HUES6 (cell line): ENCODE data around the gene NEK5.
"Not testable (repeated sequence)": the region's sequence is repeated elsewhere in the genome, so short reads cannot be mapped to it uniquely, and the experiment has no call there.

Source experiments
- H3K27ac ChIP-seq: 2 replicates; pipeline ENCODE4 v1.7.0; 2013; ENCODE audit warnings: low read depth, mild to moderate bottlenecking, low read length, inconsistent platforms
- H3K27me3 ChIP-seq: 2 replicates; pipeline ENCODE4 v1.6.1; 2013; ENCODE audit warnings: low read length; ENCODE audit not compliant: control insufficient read depth, insufficient read depth
- H3K36me3 ChIP-seq: 2 replicates; pipeline ENCODE4 v1.6.1; 2013; ENCODE audit warnings: low read length; ENCODE audit not compliant: control insufficient read depth, insufficient read depth
- H3K4me1 ChIP-seq: 2 replicates; pipeline ENCODE4 v1.6.1; 2013; ENCODE audit warnings: low read length; ENCODE audit not compliant: control insufficient read depth, insufficient read depth
- H3K4me3 ChIP-seq: 2 replicates; pipeline ENCODE4 v1.5.1; 2013; ENCODE audit warnings: low read depth, low read length
- H3K9ac ChIP-seq: one replicate; pipeline ENCODE4 v1.6.1; 2013; ENCODE audit warnings: mild to moderate bottlenecking, low read length
- H3K9me3 ChIP-seq: 2 replicates; pipeline ENCODE4 v1.6.1; 2013; ENCODE audit warnings: low read depth, low read length; ENCODE audit not compliant: control insufficient read depth, insufficient read depth

Gene NEK5

DNA sequence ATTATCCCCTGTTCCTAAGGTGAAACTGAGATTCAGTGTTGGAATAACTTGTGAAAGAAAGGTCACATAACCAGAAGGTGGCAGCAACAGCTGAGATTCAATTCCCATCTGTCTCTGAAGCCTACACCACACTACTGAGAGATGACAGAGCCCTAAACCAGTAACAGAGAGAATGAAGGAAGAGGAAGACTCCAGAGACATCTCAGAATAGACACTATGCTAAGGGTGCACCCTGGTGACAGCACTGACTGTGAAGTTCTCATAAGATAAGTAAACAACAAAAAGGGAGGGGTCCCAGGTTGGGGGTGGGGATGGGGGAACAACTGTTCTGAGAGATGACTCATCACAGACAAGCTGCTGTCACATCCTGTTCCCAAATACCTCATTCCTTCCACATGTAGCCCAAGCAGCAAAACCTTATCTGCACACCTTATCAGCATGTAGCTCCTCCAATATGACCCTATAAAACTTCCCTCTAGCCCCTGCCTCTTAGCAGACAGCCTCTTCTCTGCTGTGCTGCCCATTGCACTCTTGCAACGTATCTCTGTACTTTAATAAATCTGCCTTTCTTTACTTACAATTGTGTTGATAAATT is 57.8 kb downstream of the NEK5 start:
- Histone ChIP-seq H3K4me1 (no peaks in the 10 kb centered on the region), H3K4me3 (no peak overlapping the region), H3K36me3 (no peaks in the 10 kb centered on the region), H3K9ac (no peak overlapping the region), H3K9me3 (peaks cover 57% of the 10 kb centered on the region), H3K27me3 (no peaks in the 10 kb centered on the region), H3K27ac (no peak overlapping the region)

DNA sequence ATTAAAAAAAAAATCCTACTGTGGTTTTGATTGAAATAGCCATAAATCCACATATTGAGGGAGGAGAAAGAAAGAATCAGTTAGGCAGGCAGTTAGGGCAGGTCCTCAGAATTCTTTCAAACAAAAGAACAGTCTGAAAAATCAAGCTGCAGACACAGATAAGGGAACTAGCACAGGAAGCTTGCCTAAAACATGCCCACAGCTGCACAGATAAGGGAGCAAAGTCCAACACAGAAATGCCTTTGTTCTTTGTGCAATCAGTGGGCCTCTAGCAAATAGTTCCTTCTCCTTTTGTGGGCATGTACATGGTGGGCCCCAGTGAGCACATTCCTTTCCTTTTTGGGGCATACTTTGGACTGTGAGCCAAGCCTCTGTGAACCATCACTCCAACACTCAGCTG is 61.6 kb downstream of the NEK5 start:
- H3K4me3 ChIP-seq, result no peak overlapping the region
- peaks cover 65% of the 10 kb centered on the region for H3K9me3 ChIP-seq
- no peak overlapping the region for H3K27ac ChIP-seq
- H3K36me3 ChIP-seq, result no peaks in the 10 kb centered on the region
- H3K9ac ChIP-seq, result no peak overlapping the region
- H3K27me3 ChIP-seq, result no peaks in the 10 kb centered on the region
- H3K4me1 ChIP-seq, result no peaks in the 10 kb centered on the region

DNA sequence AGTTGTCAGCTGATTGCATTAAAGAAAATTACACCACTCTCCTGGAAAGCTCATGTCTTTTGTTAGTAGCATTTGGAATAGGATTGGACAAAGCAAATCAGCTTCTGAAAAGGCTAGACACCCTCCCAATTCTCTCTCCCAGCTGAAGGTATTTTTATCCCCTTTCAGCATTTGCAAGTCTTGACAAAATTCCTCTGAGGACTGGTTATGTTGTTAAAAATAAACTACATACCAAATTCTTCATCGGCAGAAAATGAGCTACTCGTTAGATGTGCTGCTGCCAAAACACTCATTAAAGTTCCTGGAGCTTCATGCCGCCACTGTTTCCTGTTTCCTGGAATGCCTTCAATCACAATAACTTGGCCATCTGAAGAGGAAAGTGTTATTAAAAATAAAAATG is 67.3 kb downstream of the NEK5 start:
- Histone ChIP-seq H3K4me1 (no peaks in the 10 kb centered on the region), H3K27me3 (no peaks in the 10 kb centered on the region), H3K9ac (no peak overlapping the region), H3K4me3 (no peak overlapping the region), H3K27ac (no peak overlapping the region), H3K36me3 (no peaks in the 10 kb centered on the region), H3K9me3 (peaks cover 28% of the 10 kb centered on the region)

DNA sequence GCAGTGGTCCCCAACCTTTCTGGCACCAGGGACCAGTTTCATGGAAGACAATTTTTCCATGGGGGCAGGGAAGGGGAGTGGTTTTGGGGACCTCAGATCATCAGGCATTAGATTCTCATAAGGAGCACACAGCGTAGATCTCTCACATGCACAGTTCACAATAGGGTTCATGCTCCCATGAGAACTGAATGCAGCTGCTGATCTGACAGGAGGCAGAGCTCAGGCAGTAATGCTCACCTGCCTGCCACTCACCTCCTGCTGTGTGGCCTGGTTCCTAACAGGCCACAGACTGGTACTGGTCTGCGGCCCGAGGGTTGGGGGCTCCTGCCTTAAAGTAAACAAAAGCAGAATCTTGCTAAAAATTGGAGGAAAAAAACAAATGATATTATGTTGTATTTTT is 67.8 kb downstream of the NEK5 start:
- H3K9me3 ChIP-seq, result peaks cover 26% of the 10 kb centered on the region

DNA sequence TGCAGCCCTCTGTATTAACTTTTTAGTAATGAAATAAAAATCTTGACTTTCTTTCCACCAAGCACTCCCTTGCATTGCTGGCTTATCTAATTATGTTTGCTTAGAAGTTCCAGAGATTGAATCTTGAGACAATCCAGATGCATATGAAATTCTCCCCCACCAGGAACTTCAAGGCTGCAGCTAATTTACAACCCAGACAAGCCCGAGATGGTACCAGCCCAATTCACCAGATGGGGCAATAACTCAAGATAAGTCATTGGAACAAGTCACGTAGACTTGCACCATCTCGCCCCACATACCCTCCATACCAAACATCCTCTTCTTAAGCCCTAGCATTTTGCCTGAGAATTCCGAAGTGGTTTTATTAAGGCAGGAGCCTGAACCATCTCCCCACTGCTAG is 75.4 kb downstream of the NEK5 start:
- Histone ChIP-seq H3K9ac (no peak overlapping the region), H3K4me1 (peaks cover 8% of the 10 kb centered on the region), H3K36me3 (no peaks in the 10 kb centered on the region), H3K27ac (no peak overlapping the region), H3K4me3 (no peak overlapping the region), H3K27me3 (no peaks in the 10 kb centered on the region), H3K9me3 (no peaks in the 10 kb centered on the region)

More for the DNA sequence above, 67.8 kb downstream of the NEK5 start:
- not testable (repeated sequence) for H3K4me1 ChIP-seq, H3K27me3 ChIP-seq, H3K36me3 ChIP-seq, H3K4me3 ChIP-seq, H3K27ac ChIP-seq, H3K9ac ChIP-seq

DNA sequence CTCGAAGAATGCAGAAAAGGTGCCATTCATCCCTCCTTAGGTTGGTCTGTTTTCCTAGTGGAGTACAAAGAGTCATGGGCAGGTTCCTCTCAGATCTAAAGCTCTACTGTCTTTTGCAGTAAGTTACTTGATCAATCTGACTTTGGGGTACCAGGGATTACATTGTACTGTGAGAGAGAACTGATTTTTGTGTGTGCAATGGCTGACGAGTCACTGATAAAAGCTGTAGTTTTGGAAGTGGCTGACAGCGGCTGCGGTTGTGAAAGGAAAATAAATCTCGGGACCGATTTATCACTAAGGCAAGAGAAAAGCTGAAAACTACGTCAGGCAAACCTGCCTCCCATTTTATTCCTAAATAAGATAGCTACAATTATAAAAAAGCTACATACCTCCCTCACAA is 77.5 kb downstream of the NEK5 start:
- peaks cover 8% of the 10 kb centered on the region for H3K4me1 ChIP-seq
- H3K36me3 ChIP-seq, result no peaks in the 10 kb centered on the region
- no peak overlapping the region for H3K4me3 ChIP-seq
- no peaks in the 10 kb centered on the region for H3K27me3 ChIP-seq
- H3K9ac ChIP-seq, result no peak overlapping the region
- no peaks in the 10 kb centered on the region for H3K9me3 ChIP-seq
- no peak overlapping the region for H3K27ac ChIP-seq

DNA sequence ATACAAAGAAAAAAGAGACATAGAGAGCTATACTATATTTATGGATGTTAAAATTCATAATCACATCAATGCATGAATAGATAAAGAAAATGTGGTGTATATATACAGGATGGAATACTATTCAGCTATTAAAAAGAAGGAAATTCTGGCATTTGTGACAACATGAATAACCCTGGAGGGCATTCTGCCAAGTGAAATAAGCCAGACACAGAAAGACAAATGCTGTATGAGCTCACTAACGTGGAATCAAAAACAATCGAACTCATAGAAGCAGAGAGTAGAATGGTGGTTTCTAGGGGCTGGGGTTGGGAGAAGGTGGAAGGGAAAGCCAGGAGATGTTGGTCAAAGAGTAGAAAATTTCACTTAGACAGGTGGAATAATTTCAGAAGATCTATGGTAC is 80.4 kb downstream of the NEK5 start:
- H3K9me3 ChIP-seq, result no peaks in the 10 kb centered on the region
- H3K27ac ChIP-seq, result no peak overlapping the region
- H3K4me1 ChIP-seq, result peaks cover 8% of the 10 kb centered on the region
- H3K36me3 ChIP-seq, result no peaks in the 10 kb centered on the region
- H3K4me3 ChIP-seq, result no peak overlapping the region
- H3K27me3 ChIP-seq, result no peaks in the 10 kb centered on the region
- H3K9ac ChIP-seq, result no peak overlapping the region

DNA sequence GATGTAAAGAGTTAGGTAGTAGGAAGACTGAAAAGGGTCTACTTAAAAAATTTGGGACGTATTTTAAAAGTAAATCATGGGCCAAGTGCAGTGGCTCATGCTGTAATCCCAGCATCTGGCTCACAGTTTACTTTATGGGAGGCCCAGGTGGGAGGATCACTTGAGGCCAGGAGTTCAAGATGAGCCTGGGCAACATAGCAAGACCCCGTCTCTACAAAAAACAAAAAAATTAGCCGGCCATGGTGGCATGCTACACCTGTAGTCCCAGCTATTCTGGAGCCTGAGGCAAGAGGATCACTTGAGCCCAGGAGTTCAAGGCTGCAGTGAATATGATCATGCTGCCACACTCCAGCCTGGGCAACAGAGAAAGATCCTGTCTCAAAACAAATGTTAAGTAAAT is 81.4 kb downstream of the NEK5 start:
- H3K36me3 ChIP-seq, result no peaks in the 10 kb centered on the region
- H3K9ac ChIP-seq, result no peak overlapping the region
- H3K4me3 ChIP-seq, result no peak overlapping the region
- H3K4me1 ChIP-seq, result peaks cover 8% of the 10 kb centered on the region
- no peaks in the 10 kb centered on the region for H3K9me3 ChIP-seq
- H3K27me3 ChIP-seq, result no peaks in the 10 kb centered on the region
- H3K27ac ChIP-seq, result no peak overlapping the region

DNA sequence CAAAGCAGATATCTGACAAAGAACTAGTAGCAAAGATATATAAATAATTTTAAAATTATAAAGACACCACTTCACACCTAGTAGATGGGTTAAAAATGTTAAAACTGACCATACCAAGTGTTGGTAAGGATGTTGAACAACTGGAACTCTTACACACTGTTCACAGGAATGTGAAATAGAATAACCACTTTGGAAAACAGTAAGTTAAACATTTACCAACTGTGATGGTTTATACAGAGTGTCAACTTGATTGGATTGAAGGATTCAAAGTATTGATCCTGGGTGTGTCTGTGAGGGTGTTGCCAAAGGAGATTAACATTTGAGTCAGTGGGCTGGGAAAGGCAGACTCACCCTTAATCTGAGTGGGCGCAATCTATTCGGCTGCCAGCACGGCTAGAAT is 85.2 kb downstream of the NEK5 start:
- Histone ChIP-seq H3K27me3 (no peaks in the 10 kb centered on the region), H3K4me3 (no peak overlapping the region), H3K9ac (no peak overlapping the region), H3K27ac (no peak overlapping the region), H3K9me3 (no peaks in the 10 kb centered on the region), H3K36me3 (no peaks in the 10 kb centered on the region), H3K4me1 (no peaks in the 10 kb centered on the region)

DNA sequence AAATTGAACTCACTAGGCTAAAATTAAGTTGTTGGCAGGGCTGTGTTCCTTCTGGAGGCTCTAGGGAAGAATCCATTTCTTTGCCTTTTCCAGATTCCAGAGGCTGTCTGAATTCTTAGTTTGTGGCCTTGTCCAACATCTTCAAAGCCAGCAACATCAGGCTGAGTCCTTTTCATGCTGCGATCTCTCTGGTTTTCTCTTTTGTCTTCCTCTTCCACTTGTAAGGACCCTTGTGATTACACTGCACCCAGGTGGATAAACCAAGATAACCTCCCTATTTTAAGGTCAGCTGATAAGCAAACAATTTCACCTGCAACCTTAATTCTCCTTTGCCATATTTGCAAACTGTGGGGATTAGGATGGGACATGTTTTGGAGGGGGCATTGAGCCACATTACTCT is 92.8 kb downstream of the NEK5 start:
- H3K9ac ChIP-seq, result no peak overlapping the region
- H3K4me3 ChIP-seq, result no peak overlapping the region
- H3K9me3 ChIP-seq, result no peaks in the 10 kb centered on the region
- no peaks in the 10 kb centered on the region for H3K27me3 ChIP-seq
- no peak overlapping the region for H3K27ac ChIP-seq
- no peaks in the 10 kb centered on the region for H3K36me3 ChIP-seq
- H3K4me1 ChIP-seq, result no peaks in the 10 kb centered on the region

DNA sequence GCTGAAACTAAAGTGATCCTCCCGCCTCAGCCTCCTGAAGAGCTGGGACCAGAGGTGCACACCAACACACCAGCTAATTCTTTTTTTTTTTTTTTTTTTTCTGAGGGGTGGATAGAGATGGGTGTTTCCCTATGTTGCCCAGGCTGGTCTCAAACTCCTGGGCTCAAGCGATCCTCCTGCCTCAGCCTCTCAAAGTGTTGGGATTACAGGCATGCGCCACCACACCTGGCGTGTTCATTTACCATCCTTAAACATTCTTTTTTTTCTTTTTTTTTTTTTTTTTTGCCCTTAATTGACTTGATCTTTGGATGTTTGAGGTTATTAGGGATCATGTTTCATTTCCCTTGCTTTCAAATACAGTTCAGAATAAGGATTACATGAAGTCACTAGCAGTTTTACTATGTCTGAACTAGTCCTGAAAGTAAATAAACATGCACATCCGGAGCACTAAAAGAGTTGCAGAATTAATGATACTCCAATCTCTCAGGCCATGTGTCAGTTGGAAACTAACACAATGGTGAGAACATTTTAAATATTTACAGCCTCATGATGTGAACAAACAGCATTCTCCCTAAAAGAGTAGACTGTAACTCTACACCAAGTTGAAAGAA is 94.2 kb downstream of the NEK5 start:
- Histone ChIP-seq H3K36me3 (peaks cover 7% of the 10 kb centered on the region; the same call in 1 of the 2 replicates), H3K27ac (no peak overlapping the region), H3K4me3 (no peak overlapping the region), H3K27me3 (no peaks in the 10 kb centered on the region), H3K4me1 (no peaks in the 10 kb centered on the region), H3K9ac (no peak overlapping the region), H3K9me3 (no peaks in the 10 kb centered on the region; the same call in 1 of the 2 replicates)
